Mesothelial cell of epicardium (in vitro differentiated cells): ENCODE data around the gene POC5. TPM values are rescaled to one million over a fixed set of nuclear protein-coding genes. Genes with fewer than 3 reads are reported as not detected.

ENCODE experiments used
- DNase-seq, 2 experiments: peaks; one replicate each; pipeline ENCODE4 v3.0.0; 2021; ENCODE audit warnings: low spot score in 2 of 2; ENCODE audit not compliant: unreplicated experiment in 2 of 2
- H3K27ac Mint-ChIP-seq: 2 replicates; pipeline ENCODE4 v1.8.0; 2021; ENCODE audit warnings: mixed read lengths
- H3K27me3 Mint-ChIP-seq: 2 replicates; pipeline ENCODE4 v1.8.0; 2021; ENCODE audit warnings: low read depth, mixed read lengths
- H3K36me3 Mint-ChIP-seq: 2 replicates; pipeline ENCODE4 v1.8.0; 2021; ENCODE audit warnings: mixed read lengths
- H3K4me1 Mint-ChIP-seq: 2 replicates; pipeline ENCODE4 v1.8.0; 2021; ENCODE audit warnings: mixed read lengths
- H3K4me3 Mint-ChIP-seq: 2 replicates; pipeline ENCODE4 v1.8.0; 2021; ENCODE audit warnings: mild to moderate bottlenecking, moderate library complexity, mixed read lengths
- H3K9me3 Mint-ChIP-seq: 2 replicates; pipeline ENCODE4 v1.8.0; 2021; ENCODE audit warnings: mixed read lengths
- total RNA-seq: library from RNA; stranded (reverse); gene quantifications from 3 replicates; pipeline ENCODE4 v1.2.1, GENCODE V29; 2021
- TF ChIP-seq, protein P1 (sequence below): fragments of 200-600 bp; sonication (generic); IDR thresholded peaks from one replicate; pipeline ENCODE4 v1.5.0; 2021; ENCODE audit warnings: antibody characterized with exemption; ENCODE audit not compliant: unreplicated experiment

Gene POC5
- total RNA-seq, 1 donor from 2014 or later = 15.0 TPM

DNA sequence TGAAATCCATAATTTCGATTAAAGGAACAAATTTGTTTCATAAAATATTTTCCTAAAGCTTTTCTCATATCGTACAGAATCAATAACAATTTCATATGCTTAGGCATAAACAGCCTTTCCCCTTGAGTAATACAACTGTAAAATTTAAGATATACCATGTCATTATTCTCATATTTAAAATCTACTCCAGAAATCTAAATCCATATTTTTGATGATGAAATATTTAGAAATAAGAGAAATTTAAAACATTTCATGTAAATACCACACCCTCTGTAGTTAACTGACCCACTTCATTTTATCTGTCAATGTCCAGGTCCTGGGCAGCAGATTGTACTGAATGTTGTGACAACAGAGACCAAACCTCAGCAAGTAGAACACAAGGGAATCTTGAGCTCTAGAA is 5.1 kb downstream of the POC5 start:
- no peak for DNase-seq
- TF ChIP-seq, protein P1, sequence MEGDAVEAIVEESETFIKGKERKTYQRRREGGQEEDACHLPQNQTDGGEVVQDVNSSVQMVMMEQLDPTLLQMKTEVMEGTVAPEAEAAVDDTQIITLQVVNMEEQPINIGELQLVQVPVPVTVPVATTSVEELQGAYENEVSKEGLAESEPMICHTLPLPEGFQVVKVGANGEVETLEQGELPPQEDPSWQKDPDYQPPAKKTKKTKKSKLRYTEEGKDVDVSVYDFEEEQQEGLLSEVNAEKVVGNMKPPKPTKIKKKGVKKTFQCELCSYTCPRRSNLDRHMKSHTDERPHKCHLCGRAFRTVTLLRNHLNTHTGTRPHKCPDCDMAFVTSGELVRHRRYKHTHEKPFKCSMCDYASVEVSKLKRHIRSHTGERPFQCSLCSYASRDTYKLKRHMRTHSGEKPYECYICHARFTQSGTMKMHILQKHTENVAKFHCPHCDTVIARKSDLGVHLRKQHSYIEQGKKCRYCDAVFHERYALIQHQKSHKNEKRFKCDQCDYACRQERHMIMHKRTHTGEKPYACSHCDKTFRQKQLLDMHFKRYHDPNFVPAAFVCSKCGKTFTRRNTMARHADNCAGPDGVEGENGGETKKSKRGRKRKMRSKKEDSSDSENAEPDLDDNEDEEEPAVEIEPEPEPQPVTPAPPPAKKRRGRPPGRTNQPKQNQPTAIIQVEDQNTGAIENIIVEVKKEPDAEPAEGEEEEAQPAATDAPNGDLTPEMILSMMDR = no peak
- Mint-ChIP-seq H3K4me3 (no peak overlapping the region), H3K27me3 (no peaks in the 10 kb centered on the region), H3K4me1 (peaks cover 13% of the 10 kb centered on the region), H3K9me3 (no peaks in the 10 kb centered on the region), H3K27ac (no peak overlapping the region), H3K36me3 (peaks cover 5% of the 10 kb centered on the region)

DNA sequence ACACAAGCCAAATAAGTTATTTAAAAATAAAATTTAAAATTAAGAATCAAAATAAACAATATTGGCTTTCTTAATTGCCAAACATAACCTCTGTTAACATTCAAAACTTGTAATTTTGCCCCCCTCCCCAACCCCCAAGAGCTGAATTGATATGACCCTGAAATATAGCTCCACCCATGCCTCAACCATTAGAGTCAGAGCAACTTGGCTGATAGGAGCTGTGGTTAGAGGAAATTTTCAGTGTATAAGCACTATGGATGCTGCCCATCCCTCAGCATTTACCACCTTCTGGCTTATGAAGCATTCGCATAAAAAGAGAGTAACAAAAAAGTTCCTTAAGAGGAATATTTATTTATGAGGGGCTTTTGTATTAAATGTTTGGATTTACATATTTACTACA is 6.1 kb downstream of the POC5 start:
- H3K9me3 Mint-ChIP-seq = no peaks in the 10 kb centered on the region
- H3K27ac Mint-ChIP-seq = no peak overlapping the region
- TF ChIP-seq, protein P1 = no peak
- no peak overlapping the region for H3K4me3 Mint-ChIP-seq
- peaks cover 9% of the 10 kb centered on the region for H3K4me1 Mint-ChIP-seq
- H3K27me3 Mint-ChIP-seq = no peaks in the 10 kb centered on the region
- no peak for DNase-seq
- peaks cover 5% of the 10 kb centered on the region for H3K36me3 Mint-ChIP-seq

DNA sequence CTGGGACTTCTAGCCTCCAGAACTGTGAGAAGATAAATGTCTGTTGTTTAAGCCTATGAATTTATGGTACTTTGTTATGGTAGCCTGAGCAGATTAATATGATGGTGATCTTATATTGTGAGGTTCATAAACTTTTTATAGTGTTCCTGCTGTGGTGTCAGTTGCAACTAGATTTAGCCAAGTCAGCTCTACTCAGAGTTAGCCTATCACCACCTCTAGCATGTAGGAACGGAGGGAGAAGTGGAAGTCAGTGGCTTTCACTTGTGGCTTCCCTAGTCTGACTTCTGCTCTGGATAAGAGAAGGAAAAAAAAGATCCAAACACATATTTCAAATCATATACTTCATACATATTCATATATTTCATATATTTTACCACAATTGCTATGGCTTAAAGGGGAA is 6.6 kb downstream of the POC5 start:
- Mint-ChIP-seq H3K27me3 (no peaks in the 10 kb centered on the region), H3K4me1 (peaks cover 4% of the 10 kb centered on the region), H3K4me3 (no peak overlapping the region), H3K9me3 (no peaks in the 10 kb centered on the region), H3K36me3 (peaks cover 5% of the 10 kb centered on the region), H3K27ac (no peak overlapping the region)
- TF ChIP-seq, protein P1 = no peak
- no peak for DNase-seq

DNA sequence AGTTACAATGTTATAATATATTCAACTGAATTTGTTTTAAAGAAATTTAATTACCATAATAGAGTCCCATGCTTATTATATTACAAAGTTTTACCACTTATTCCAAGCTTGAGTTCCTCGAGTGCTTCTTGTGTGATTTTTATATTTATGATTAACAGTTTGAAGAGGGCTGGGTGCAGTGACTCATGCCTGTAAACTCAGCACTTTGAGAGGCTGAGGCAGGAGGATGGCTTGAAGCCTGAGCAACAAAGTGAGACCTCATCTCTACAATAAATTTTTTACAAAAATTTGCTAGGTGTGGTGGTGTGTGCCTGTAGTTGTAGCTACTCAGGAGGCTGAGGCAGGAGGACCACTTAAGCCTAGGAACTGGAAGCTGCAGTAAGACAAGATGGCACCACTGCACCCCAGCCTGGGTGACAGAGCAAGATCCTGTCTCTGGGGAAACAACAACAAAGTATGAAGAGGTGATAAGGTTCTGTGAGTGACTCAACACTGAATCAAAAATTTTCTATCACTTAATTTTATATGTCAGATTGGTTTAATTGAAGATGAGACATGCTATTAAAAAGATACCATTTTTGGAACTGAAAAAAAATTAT is 9.2 kb downstream of the POC5 start:
- Mint-ChIP-seq H3K36me3 (peaks cover 7% of the 10 kb centered on the region), H3K27ac (no peak overlapping the region), H3K9me3 (no peaks in the 10 kb centered on the region), H3K4me1 (no peaks in the 10 kb centered on the region), H3K27me3 (no peaks in the 10 kb centered on the region), H3K4me3 (no peak overlapping the region)
- DNase-seq = no peak
- TF ChIP-seq, protein P1 = no peak

DNA sequence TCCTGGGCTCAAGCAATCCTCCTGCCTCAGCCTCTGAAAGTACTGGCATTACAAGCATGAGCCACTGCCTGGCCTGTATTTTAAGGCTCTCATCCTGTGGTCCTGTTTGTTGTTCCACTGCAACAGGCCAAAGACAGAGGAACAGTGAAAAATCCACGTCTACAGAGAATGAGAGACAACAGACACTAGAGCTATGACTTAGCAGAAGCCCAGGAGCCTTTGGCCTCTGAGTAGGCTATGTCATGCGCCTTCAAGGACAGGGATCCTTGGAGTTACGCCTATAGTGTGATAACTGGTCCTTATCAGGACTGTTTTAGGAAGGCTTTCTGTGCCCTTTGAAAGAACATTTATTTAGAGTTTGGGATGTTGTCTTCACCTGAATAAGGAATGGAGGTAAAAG is 10.5 kb downstream of the POC5 start:
- DNase-seq = no peak
- no peak overlapping the region for H3K27ac Mint-ChIP-seq
- H3K27me3 Mint-ChIP-seq = no peaks in the 10 kb centered on the region
- no peaks in the 10 kb centered on the region for H3K9me3 Mint-ChIP-seq
- H3K4me1 Mint-ChIP-seq = no peaks in the 10 kb centered on the region
- peaks cover 19% of the 10 kb centered on the region for H3K36me3 Mint-ChIP-seq
- TF ChIP-seq, protein P1 = no peak
- H3K4me3 Mint-ChIP-seq = no peak overlapping the region

DNA sequence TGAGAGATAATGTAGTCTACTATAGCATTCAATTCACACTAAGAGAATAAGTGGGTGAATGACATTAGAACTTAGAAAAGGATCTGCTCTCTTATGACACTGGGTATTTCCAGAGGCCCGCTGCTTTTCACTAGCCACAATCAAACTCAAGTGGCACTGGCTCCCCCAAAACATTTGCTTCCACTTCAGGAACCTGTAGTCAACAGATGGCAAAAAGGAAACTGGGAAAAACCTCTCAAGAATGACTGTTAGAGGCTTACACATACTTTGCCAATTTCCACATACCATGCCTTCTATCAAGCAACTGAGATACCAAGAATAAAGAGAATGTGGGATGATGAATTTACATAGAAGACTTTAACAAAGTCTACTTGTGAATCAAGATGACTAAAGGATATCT is 11.2 kb downstream of the POC5 start:
- no peaks in the 10 kb centered on the region for H3K27me3 Mint-ChIP-seq
- peaks cover 20% of the 10 kb centered on the region for H3K36me3 Mint-ChIP-seq

More for the DNA sequence above, 11.2 kb downstream of the POC5 start:
- Mint-ChIP-seq H3K27ac (no peak overlapping the region), H3K4me1 (no peaks in the 10 kb centered on the region), H3K4me3 (no peak overlapping the region), H3K9me3 (no peaks in the 10 kb centered on the region)
- TF ChIP-seq, protein P1 = no peak
- no peak for DNase-seq
